ENCODE data around the gene RPS16.

GRCh38 chr19:39463403-39463802 is 27.7 kb upstream of the RPS16 start:
- TF ChIP-seq POLR2A (IDR thresholded peaks at IDR 0.05) (no peak), CTCF (IDR thresholded peaks at IDR 0.05) (no peak)
